Measurements from ENCODE around the gene NFE2L2. TPM values are rescaled to one million over a fixed set of nuclear protein-coding genes. Genes with fewer than 3 reads are reported as not detected.

NFE2L2 gene
- total and polyA plus RNA-seq, 9 of the 15 experiments (the other 6 are each of a cell fraction or from before 2014, with no cell fraction given): 29.3 to 120 (median 59.3) TPM

GRCh38 chr2:177281400-177282180 is 17.1 kb upstream of the NFE2L2 start (continued):
- peak; percentile 94 for TF ChIP-seq ZBTB1 (CRISPR knock-in tag; IDR thresholded peaks at IDR 0.05; ENCODE audit: borderline replicate concordance, low read depth)
- no peak for TF ChIP-seq SIN3B (IDR thresholded peaks at IDR 0.05; ENCODE audit: low read depth)
- no peak for TF ChIP-seq KLF13 (tag; IDR thresholded peaks at IDR 0.05; ENCODE audit: borderline replicate concordance, low read depth)
- no peak for TF ChIP-seq FOSL1 (tag; conservative IDR thresholded peaks at IDR 0.05)
- no peak for TF ChIP-seq MTF1 (CRISPR knock-in tag; IDR thresholded peaks at IDR 0.05; ENCODE audit: borderline replicate concordance)
- TF ChIP-seq HNRNPL (IDR thresholded peaks at IDR 0.05; ENCODE audit: low read depth, low read length): no peak
- 0 out of 2 replicates have a peak, but pooled peaks have one; percentile 18 for TF ChIP-seq SMAD4 (CRISPR knock-in tag; conservative IDR thresholded peaks at IDR 0.05)
- 0 out of 2 replicates have a peak, but pooled peaks have one; percentile 47 for TF ChIP-seq NR2C2 (CRISPR knock-in tag; IDR thresholded peaks at IDR 0.05)
- TF ChIP-seq NR2C2 (tag; IDR thresholded peaks at IDR 0.05): no peak
- TF ChIP-seq ZC3H8 (IDR thresholded peaks at IDR 0.05): no peak
- no peak for TF ChIP-seq HINFP (tag; conservative IDR thresholded peaks at IDR 0.05; ENCODE audit: low read depth)
- TF ChIP-seq E2F8 (IDR thresholded peaks at IDR 0.05; ENCODE audit: low read depth, partially characterized antibody): no peak
- TF ChIP-seq CREB3L1 (IDR thresholded peaks at IDR 0.05; ENCODE audit: borderline replicate concordance, low read depth): no peak
- peak in 1 of 3 experiments; percentile 74 for TF ChIP-seq YY1 (IDR thresholded peaks at IDR 0.05; ENCODE audit: borderline replicate concordance in 1 of 3, control insufficient read depth in 1 of 3, extremely low read depth in 1 of 3, insufficient read depth in 3 of 3, insufficient read length in 1 of 3, insufficient replicate concordance in 2 of 3, low read depth in 1 of 3, low read length in 2 of 3)
- no peak for TF ChIP-seq DIDO1 (tag; IDR thresholded peaks at IDR 0.05; ENCODE audit: low read depth)
- TF ChIP-seq SIX5 (IDR thresholded peaks at IDR 0.05; ENCODE audit: borderline replicate concordance in 1 of 2, insufficient read depth in 1 of 2, low read depth in 1 of 2, low read length in 2 of 2): no peak
- TF ChIP-seq ZNF197 (CRISPR knock-in tag; IDR thresholded peaks at IDR 0.05; ENCODE audit: low read depth): no peak
- no peak for TF ChIP-seq TARDBP (IDR thresholded peaks at IDR 0.05)
- TF ChIP-seq ZNF444 (CRISPR knock-in tag; IDR thresholded peaks at IDR 0.05): no peak

Measured in K562 (cell line).